Measurements from ENCODE around the gene MAGI1. TPM values are rescaled to one million over a fixed set of nuclear protein-coding genes. Genes with fewer than 3 reads are reported as not detected.

MAGI1 gene
- total RNA-seq, 3 donors from 2014 or later, result 22.1 to 94.4 (median 70.5) TPM

DNA sequence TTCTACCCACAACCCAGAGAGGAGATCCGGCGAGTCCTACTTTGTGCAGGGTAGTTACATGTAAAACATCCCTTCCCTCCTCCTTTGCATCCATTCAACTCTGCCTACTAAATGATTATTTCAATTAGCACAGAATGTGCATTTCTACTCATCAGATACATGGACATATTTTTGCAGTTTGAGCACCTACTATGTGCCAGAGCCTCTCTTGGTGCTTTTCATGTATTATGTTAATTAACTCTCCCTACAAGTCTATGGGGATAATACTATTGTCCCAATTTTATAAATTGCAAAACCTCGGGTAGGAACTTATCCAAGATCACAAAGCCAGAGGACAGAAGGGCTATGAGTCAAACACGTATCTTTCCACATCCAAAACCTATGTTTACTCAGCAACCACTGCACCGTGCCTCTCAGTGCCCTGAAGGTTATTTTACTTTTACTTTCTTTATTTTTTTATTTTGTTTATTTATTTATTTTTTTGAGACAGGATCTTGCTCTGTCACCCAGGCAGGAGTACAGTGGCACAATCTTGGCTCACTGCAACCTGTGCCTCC lies 432.8 kb downstream of the MAGI1 start:
- no peak for TF ChIP-seq POLR2A (IDR thresholded peaks at IDR 0.05)
- TF ChIP-seq, protein P1, sequence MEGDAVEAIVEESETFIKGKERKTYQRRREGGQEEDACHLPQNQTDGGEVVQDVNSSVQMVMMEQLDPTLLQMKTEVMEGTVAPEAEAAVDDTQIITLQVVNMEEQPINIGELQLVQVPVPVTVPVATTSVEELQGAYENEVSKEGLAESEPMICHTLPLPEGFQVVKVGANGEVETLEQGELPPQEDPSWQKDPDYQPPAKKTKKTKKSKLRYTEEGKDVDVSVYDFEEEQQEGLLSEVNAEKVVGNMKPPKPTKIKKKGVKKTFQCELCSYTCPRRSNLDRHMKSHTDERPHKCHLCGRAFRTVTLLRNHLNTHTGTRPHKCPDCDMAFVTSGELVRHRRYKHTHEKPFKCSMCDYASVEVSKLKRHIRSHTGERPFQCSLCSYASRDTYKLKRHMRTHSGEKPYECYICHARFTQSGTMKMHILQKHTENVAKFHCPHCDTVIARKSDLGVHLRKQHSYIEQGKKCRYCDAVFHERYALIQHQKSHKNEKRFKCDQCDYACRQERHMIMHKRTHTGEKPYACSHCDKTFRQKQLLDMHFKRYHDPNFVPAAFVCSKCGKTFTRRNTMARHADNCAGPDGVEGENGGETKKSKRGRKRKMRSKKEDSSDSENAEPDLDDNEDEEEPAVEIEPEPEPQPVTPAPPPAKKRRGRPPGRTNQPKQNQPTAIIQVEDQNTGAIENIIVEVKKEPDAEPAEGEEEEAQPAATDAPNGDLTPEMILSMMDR (IDR thresholded peaks at IDR 0.05), result no peak
- TF ChIP-seq POLR2AphosphoS5 (IDR thresholded peaks at IDR 0.05), result no peak
- Histone ChIP-seq H3K27ac (no peak overlapping the region), H3K4me1 (no peaks in the 10 kb centered on the region), H3K9me3 (no peaks in the 10 kb centered on the region), H3K4me3 (no peak overlapping the region), H3K36me3 (no peaks in the 10 kb centered on the region), H3K27me3 (no peaks in the 10 kb centered on the region)
- no peak for DNase-seq (ENCODE audit: low spot score in 2 of 2)
- intact Hi-C loops (cut with DNase I; ENCODE audit: low total_unique reads), result no loop called here

DNA sequence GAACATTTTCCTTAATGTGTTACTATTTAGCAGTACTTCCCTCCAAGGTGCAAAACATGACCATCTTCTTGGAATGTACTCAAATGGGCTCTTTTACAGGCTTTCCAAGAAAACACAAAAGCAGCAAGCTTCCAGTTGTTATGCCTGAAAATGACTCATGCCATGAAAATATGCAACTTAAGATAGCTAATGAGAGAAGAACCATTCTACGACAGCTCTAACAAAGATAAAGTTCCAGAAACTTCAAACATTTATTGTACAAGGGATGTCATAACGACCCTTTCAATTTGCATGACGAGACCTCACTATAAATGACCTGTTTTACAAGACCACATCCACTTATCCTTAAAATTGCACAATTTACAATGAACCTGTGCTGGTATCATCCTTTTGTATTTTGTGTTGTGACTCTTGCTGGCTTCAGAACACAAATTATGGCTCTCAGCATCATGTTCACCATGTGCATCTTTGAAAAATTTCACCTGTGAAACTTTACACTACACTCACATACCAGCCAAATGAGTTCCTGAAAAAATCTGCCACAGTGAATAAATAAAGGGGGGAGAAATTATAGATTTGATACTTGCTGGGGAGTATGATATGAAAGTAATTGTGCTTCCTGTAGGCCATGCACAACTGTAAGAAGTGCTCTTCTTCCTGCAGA lies 433.7 kb downstream of the MAGI1 start:
- intact Hi-C loops (cut with DNase I; ENCODE audit: low total_unique reads), result no loop called here
- Histone ChIP-seq H3K4me3 (no peak overlapping the region), H3K27ac (no peak overlapping the region), H3K9me3 (no peaks in the 10 kb centered on the region), H3K27me3 (no peaks in the 10 kb centered on the region), H3K4me1 (no peaks in the 10 kb centered on the region), H3K36me3 (no peaks in the 10 kb centered on the region)
- DNase-seq (ENCODE audit: low spot score in 2 of 2), result no peak
- TF ChIP-seq, protein P1 (IDR thresholded peaks at IDR 0.05), result no peak
- TF ChIP-seq POLR2A (IDR thresholded peaks at IDR 0.05) (no peak), POLR2AphosphoS5 (IDR thresholded peaks at IDR 0.05) (no peak)

DNA sequence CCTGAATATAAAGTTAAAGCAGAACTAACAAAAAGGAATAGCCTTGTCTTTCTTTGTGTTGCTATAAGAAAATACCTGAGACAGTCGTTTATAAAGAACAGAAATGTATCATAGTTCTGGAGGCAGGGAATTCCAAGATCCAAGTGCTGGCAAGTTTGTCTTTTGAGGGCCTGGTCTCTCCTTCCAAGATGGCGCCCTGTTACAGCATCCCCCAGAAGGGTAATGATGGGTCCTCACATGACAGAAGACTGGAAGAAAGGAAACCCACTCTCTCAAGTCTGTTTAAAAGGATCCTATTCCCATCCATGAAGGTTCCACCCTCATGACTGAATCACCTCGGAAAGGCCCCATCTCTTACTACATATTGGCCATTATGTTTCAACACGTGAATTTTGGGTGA lies 435.1 kb downstream of the MAGI1 start:
- Histone ChIP-seq H3K4me3 (no peak overlapping the region), H3K36me3 (no peaks in the 10 kb centered on the region), H3K4me1 (no peaks in the 10 kb centered on the region), H3K9me3 (no peaks in the 10 kb centered on the region), H3K27ac (no peak overlapping the region), H3K27me3 (no peaks in the 10 kb centered on the region)
- intact Hi-C loops (cut with DNase I; ENCODE audit: low total_unique reads), result no loop called here
- TF ChIP-seq, protein P1 (IDR thresholded peaks at IDR 0.05), result no peak
- no peak for TF ChIP-seq POLR2A (IDR thresholded peaks at IDR 0.05)
- TF ChIP-seq POLR2AphosphoS5 (IDR thresholded peaks at IDR 0.05), result no peak
- no peak for DNase-seq (ENCODE audit: low spot score in 2 of 2)

DNA sequence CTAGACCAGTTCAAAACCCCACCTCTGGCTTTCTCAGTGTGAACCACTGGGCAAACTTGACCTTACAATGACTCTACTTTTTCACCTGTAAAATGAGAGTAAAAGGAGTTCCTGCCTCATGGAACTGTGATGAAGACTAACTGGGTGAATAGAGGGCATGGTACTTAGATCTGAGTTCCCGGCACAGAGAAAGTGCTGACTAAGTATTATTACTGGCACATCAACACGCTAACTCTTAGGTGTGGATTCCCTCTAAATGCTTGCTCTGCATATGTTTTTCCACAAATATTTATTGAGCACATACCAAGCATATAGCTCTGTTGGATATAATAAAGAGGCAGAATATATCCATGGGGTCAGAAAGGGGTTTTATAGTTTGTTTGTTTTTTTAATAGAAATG lies 437.8 kb downstream of the MAGI1 start:
- Histone ChIP-seq H3K4me1 (peaks cover 3 to 4% of the 10 kb centered on the region in 2 donors), H3K27me3 (no peaks in the 10 kb centered on the region), H3K36me3 (no peaks in the 10 kb centered on the region), H3K27ac (no peak overlapping the region), H3K4me3 (no peak overlapping the region), H3K9me3 (no peaks in the 10 kb centered on the region)
- DNase-seq (ENCODE audit: low spot score in 2 of 2), result no peak
- TF ChIP-seq POLR2A (IDR thresholded peaks at IDR 0.05) (no peak), POLR2AphosphoS5 (IDR thresholded peaks at IDR 0.05) (no peak)
- TF ChIP-seq, protein P1 (IDR thresholded peaks at IDR 0.05), result no peak
- intact Hi-C loops (cut with DNase I; ENCODE audit: low total_unique reads), result no loop called here

DNA sequence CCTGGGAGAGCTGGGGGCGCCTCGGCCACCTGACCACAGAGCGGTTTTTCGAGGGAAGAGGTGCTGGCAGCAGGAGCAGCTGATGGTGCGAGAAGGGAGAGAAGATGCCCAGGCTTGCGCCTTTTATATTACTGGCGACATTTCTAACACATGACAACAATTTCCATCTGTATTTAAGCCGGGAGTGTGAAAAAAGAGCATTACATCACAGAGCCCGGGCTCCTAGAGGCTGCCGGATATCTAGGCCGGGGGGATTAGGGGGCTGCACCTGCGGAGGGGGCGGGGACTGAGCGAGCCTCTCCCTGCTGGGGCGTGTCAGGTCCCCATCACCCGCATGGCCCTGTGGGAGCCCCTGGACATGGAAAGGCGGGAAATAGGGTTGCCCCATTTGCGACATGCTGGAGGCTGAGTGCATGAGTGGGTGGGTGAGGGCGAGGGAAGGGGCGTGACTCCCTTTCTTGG lies 440.7 kb downstream of the MAGI1 start:
- Histone ChIP-seq H3K36me3 (no peaks in the 10 kb centered on the region), H3K4me1 (peaks cover 3 to 4% of the 10 kb centered on the region in 2 donors), H3K9me3 (no peaks in the 10 kb centered on the region), H3K27me3 (no peaks in the 10 kb centered on the region), H3K4me3 (peak overlapping the region; percentile 15 to 58 (median 43)), H3K27ac (no peak overlapping the region)
- intact Hi-C loops (cut with DNase I; ENCODE audit: low total_unique reads), result no loop called here
- DNase-seq (ENCODE audit: low spot score in 2 of 2), result no peak
- no peak for TF ChIP-seq POLR2A (IDR thresholded peaks at IDR 0.05)
- TF ChIP-seq POLR2AphosphoS5 (IDR thresholded peaks at IDR 0.05), result no peak
- TF ChIP-seq, protein P1 (IDR thresholded peaks at IDR 0.05), result no peak

All from breast epithelium (tissue), 4 donors.